Skeletal muscle tissue (tissue), 4 donors: ENCODE results near the gene MFSD6. TPM values are rescaled to one million over a fixed set of nuclear protein-coding genes. Genes with fewer than 3 reads are reported as not detected.

Source experiments
- H3K27ac ChIP-seq: one replicate; pipeline ENCODE4 v1.7.0; 2013; ENCODE audit warnings: mild to moderate bottlenecking, low read depth, low read length, inconsistent platforms
- H3K27me3 ChIP-seq, 3 donors: one replicate each; pipeline ENCODE4 v1.7.0; 2013; ENCODE audit warnings: low read length in 3 of 3; ENCODE audit not compliant: control insufficient read depth in 3 of 3, insufficient read depth in 3 of 3
- H3K36me3 ChIP-seq, 3 donors: one replicate each; pipeline ENCODE4 v1.7.0; 2013; ENCODE audit warnings: low read length in 3 of 3; ENCODE audit not compliant: control insufficient read depth in 3 of 3, insufficient read depth in 3 of 3
- H3K4me1 ChIP-seq, 3 donors: one replicate each; pipeline ENCODE4 v1.7.0; 2013; ENCODE audit warnings: low read length in 3 of 3, mild to moderate bottlenecking in 3 of 3; ENCODE audit not compliant: control insufficient read depth in 3 of 3, insufficient read depth in 3 of 3
- H3K4me3 ChIP-seq, 3 donors: one replicate each; pipeline ENCODE4 v1.7.0; 2013; ENCODE audit warnings: low read length in 3 of 3
- H3K9ac ChIP-seq, 3 donors: one replicate each; pipeline ENCODE4 v1.7.0; 2013; ENCODE audit warnings: low read length in 3 of 3, mild to moderate bottlenecking in 3 of 3, moderate library complexity in 2 of 3, low read depth in 1 of 3
- H3K9me3 ChIP-seq, 3 donors: one replicate each; pipeline ENCODE4 v1.7.0; 2013; ENCODE audit warnings: low read length in 3 of 3; ENCODE audit not compliant: control insufficient read depth in 3 of 3
- total RNA-seq: library from RNA; depleted of rRNA; stranded (reverse); fragments of >200 nt; gene quantifications from one replicate; pipeline ENCODE4 v1.2.3, GENCODE V29; 2014
- donor health status: Osteomylitis.

MFSD6 gene
- total RNA-seq, 1 donor from 2014 or later: 8.4 TPM

DNA sequence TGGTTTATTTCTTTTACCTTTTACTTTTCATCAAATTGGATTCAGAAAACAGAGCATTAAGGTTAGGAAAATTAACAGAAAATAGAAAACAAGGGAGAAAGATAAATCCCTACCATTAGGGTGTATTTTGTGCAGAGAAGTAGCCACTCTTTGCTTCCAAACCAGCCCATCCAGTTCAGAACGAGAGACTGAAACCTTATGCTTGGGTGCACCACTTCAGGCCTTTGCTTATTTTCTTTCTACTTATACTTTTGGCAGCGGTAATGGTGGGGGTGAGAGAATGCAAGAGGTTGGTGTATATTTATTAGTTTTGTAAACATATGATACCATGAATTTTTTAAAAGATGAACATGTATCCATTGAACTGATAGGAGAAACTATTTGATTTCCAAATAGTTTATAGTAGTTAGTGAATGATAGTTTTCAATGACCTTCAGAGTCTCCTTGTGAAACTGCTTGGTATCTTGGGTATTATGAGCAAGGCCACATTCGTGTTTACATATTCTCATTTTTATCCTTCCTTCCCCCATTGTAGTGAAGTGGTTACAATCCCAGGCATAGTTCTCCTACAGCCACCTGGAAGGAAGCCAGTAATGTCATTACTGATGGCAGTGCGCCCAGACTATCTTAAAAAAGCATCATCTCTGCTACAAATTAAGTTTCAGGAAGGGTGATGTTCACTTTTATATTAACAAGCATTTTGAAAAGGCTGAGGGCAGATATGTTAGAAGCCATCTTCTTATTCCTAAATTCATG is 60.8 kb downstream of the MFSD6 start:
- no peak overlapping the region for H3K9ac ChIP-seq
- peaks cover 7 to 15% (median 14%) of the 10 kb centered on the region in 3 donors for H3K4me1 ChIP-seq
- H3K4me3 ChIP-seq: no peak overlapping the region
- H3K27me3 ChIP-seq: no peaks in the 10 kb centered on the region
- H3K27ac ChIP-seq: no peak overlapping the region
- no peaks in the 10 kb centered on the region for H3K36me3 ChIP-seq
- H3K9me3 ChIP-seq: no peaks in the 10 kb centered on the region

DNA sequence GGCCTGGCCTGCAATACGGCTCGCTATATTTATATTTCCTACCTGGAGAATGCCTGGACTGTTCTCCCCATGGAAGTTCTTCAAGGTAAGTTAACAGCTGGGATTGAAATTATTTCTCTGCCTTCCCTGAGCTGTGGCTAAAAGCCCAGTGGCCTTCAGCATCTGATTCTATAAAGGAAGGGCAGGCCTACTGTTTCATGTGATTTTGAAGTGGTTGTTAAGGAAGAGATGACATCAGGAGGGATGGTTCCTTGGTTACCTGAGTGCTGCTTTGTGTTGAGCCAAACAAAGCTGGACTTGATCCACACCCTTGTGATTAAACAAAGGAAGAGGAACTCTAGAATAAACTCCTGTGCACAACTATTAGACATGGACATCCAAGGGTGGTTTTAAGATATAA is 61.6 kb downstream of the MFSD6 start:
- Histone ChIP-seq H3K9me3 (no peaks in the 10 kb centered on the region), H3K27me3 (no peaks in the 10 kb centered on the region), H3K27ac (no peak overlapping the region), H3K4me1 (peaks cover 7 to 15% (median 14%) of the 10 kb centered on the region in 3 donors), H3K36me3 (no peaks in the 10 kb centered on the region), H3K9ac (no peak overlapping the region), H3K4me3 (no peak overlapping the region)

DNA sequence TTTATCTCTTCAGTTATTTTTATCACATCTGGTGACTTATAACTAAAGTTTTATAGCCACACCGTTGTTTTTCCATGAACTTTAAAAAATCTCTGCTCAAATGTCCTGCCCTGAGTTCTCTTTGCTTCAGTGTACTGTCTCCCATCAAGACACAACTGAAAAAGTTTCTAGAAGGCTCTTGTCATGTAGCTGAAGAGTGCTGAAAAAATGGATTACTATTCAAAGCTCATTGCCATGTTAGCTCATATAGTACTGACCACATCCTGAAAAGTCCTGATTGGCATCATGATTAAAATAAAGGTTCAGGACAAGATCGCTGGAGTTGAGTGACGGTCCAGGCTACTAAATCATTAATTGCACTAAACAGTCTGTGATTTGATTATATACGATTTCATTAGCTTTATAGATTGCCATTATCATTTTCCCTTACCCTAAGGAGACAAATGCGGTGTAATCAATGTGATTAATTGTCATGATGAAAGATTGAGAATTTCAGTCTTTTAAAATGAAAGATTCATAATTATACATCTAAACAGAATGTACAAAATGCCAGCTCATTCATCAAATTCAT is 62.2 kb downstream of the MFSD6 start:
- Histone ChIP-seq H3K4me3 (no peak overlapping the region), H3K4me1 (peaks cover 7 to 15% (median 14%) of the 10 kb centered on the region in 3 donors), H3K27me3 (no peaks in the 10 kb centered on the region), H3K9me3 (no peaks in the 10 kb centered on the region), H3K9ac (no peak overlapping the region), H3K27ac (no peak overlapping the region), H3K36me3 (no peaks in the 10 kb centered on the region)

DNA sequence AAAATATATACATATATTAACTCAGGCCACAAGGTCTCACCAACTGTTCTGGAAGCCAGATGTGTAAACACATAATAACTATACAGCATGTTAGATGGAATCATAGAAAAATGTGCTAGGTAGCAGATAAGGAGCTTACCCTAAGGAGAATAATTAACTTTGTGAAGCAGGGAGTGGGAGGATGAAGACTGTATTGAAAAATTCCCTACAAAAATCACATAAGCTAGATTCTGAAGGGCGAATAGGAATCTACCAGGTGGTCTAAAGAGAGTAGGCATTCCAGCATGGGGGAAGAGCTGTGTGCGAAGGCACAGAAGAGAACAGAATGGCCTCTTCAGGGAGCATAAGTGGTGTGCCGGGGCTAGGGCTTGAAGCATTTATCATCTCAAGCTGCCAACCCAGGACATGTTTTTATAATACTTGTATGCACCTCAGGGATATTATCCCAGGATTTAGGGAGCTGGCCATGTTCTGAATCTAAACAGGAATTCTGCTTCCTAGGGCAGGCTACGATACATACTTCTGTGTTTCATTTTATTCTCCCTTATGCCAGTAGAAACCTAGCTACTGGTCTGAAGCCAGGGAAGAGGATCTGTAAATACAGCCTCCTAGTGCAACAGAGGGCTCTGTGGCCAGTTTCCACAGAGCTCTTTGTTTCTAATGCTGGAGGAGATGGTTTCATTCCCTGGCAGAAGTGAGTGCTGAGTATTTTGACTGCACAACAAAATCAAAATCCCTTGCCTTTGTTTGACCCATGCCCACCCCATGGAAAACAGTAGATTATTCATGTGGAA is 69.7 kb downstream of the MFSD6 start:
- H3K9me3 ChIP-seq: no peaks in the 10 kb centered on the region
- H3K27me3 ChIP-seq: no peaks in the 10 kb centered on the region
- no peak overlapping the region for H3K27ac ChIP-seq
- no peak overlapping the region for H3K4me3 ChIP-seq
- no peak overlapping the region for H3K9ac ChIP-seq
- H3K36me3 ChIP-seq: no peaks in the 10 kb centered on the region
- H3K4me1 ChIP-seq: peaks cover 0 to 12% (median 6%) of the 10 kb centered on the region in 3 donors

DNA sequence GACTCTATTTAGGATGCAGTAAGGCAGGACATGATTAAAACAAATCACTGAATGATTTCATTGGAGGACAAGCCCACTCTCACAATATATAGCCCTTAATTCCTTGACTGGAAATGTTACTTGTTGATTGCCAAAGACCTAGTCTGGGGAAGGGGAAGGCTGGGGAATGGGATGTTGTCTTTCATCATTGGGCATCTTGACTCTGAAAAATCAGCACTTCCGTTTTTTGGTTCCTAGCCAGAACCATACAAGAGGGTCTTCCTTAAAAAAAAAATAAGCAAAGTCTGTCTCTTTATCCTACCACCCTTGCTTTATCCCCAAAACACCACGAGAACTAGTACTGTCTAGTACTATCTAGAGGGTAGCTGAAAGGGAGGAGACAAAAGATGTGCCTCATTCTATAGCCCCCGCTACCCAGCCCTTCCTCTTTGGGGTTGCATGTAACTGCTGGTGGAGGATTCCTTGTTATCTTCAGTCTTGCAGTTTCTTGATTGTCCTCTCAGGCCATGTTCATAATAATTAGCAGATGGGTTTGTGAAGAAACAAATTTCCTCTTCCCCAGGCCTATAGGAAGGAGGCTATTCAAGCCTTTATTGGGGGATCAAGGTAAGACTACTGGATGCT is 70.5 kb downstream of the MFSD6 start:
- H3K27me3 ChIP-seq: no peaks in the 10 kb centered on the region
- H3K4me3 ChIP-seq: no peak overlapping the region
- no peak overlapping the region for H3K9ac ChIP-seq
- H3K36me3 ChIP-seq: no peaks in the 10 kb centered on the region
- no peak overlapping the region for H3K27ac ChIP-seq
- H3K4me1 ChIP-seq: peaks cover 0 to 12% (median 6%) of the 10 kb centered on the region in 3 donors
- no peaks in the 10 kb centered on the region for H3K9me3 ChIP-seq

DNA sequence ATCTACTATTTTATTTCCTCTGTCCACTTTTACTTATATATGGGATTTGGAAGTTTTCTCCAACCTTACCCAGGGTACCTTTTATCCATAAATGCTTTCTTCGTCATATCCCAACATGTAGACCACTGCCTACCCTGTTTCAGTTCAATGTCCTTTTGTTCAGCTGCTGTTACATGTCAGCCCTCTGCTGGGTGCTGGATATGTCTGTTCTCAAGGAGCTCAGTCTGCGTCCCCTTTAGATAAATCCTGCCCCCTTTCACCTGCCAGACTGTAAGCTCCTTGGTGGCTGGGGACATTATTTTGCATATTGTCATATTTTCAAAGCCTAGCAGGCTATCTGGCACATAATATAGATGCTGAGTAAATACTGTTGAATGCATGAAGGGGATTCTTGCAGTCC is 73.2 kb downstream of the MFSD6 start:
- Histone ChIP-seq H3K9me3 (no peaks in the 10 kb centered on the region), H3K4me3 (no peak overlapping the region), H3K27ac (no peak overlapping the region), H3K9ac (no peak overlapping the region), H3K27me3 (no peaks in the 10 kb centered on the region), H3K36me3 (no peaks in the 10 kb centered on the region), H3K4me1 (peaks cover 3 to 12% (median 6%) of the 10 kb centered on the region in 3 donors)

DNA sequence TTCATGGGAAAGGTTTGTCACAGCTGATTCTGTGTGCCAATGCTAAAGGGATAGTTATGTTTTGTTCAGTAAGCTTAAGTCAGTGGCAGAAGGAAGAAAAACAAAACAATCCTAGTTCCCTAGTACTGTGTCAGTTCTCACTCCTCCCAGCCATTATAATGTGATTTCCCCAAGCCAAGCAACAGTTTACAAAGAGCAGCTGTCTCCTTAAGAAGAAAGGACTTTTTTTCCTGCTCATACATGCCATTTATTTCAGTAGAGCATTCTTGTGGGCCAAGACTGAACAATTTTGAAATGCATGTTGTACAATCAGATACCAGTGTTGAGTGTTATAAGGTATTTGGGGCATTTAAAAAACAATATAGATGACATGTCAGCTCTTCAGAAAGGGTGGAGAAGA is 74.3 kb downstream of the MFSD6 start:
- Histone ChIP-seq H3K27ac (no peak overlapping the region), H3K9ac (no peak overlapping the region), H3K4me3 (no peak overlapping the region), H3K36me3 (no peaks in the 10 kb centered on the region), H3K27me3 (no peaks in the 10 kb centered on the region), H3K9me3 (no peaks in the 10 kb centered on the region), H3K4me1 (peaks cover 3 to 11% (median 6%) of the 10 kb centered on the region in 3 donors)

DNA sequence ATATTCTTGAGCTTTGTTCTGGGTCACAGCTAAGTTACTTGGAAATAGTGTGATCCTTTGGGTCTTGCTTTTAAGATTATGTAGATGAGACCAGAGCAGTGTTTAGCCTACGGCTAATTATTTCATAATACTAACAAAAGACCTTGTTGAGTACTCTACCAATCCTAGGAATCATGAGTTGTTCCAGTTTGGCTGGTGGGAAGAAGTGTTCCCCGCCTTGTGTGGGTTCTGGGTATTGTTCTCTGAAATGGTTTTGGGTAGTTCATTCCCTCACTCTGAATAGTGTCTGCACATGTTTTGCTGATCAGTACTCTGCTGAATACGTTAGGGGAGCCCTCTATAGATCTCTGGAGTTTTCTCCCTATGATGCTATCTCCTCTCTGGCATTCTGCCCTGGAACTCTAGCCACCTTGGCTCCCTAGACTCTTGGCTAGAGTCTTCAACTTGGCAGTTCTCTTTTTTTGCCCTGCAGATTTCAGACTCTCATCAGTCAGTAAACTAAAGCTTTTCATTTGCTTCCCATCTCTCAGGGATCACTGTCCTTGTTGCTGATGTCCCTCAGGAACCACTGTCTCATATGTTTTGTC is 78.0 kb downstream of the MFSD6 start:
- Histone ChIP-seq H3K27me3 (no peaks in the 10 kb centered on the region), H3K4me3 (no peak overlapping the region), H3K9ac (no peak overlapping the region), H3K36me3 (peaks cover 0 to 6% (median 3%) of the 10 kb centered on the region in 3 donors), H3K27ac (no peak overlapping the region), H3K4me1 (peaks cover 0 to 3% (median 0%) of the 10 kb centered on the region in 3 donors), H3K9me3 (no peaks in the 10 kb centered on the region)

DNA sequence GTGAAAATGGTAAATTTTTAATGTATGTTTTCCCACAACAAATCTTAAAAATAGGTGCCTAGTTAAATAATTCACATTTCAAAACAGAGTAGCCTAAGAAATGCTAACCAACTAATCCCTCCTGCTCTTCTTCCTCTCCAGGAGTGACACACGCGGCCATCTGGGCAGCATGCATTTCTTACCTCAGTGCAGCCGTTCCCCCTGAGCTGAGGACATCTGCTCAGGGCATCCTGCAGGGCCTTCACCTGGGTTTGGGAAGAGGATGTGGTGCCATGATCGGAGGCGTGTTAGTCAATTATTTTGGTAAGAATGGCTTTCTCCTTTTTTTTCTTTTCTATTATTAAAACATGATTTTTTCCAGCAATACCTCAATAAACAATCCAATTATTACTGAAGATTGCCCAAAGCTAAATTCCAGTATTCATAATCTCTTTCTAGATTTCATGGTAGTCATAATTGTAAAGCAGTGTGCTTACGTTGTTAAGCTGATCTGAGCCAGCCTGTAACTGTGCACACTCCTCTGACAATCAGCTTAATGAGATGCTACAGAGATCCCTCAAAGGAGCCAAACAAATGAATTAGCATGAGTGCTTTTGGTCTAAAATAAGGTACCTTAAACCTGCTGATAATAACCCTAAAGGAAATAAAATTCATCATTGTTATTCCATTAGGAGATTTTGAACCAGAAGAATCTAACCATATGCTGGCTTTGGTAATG is 80.5 kb downstream of the MFSD6 start:
- no peak overlapping the region for H3K4me3 ChIP-seq

More for the DNA sequence above, 80.5 kb downstream of the MFSD6 start:
- Histone ChIP-seq H3K9me3 (no peaks in the 10 kb centered on the region), H3K4me1 (peaks cover 0 to 3% (median 0%) of the 10 kb centered on the region in 3 donors), H3K9ac (no peak overlapping the region), H3K36me3 (peaks cover 0 to 6% (median 5%) of the 10 kb centered on the region in 3 donors), H3K27ac (no peak overlapping the region), H3K27me3 (no peaks in the 10 kb centered on the region)
